Measurements from ENCODE around the gene GRPEL2.

DNA sequence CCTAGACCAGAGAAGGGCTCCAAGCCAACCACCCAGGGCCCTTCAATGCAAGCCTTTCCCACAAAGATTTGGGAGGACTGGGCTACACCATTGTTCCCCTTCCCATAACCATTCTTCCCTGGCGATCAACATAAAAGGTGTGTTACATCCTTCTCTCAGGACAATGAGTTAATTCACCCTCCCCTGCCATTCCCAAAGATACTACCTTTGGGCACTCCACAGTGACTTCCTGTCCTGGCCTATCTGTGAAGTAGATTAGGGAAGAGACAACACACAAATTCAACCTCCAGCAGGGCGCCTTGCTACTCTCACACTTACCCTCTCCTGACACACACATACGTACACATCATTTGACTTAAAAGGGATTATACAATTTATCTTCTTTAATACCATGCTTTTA, 57.0 kb downstream of the GRPEL2 start:
- TF ChIP-seq, protein P1, sequence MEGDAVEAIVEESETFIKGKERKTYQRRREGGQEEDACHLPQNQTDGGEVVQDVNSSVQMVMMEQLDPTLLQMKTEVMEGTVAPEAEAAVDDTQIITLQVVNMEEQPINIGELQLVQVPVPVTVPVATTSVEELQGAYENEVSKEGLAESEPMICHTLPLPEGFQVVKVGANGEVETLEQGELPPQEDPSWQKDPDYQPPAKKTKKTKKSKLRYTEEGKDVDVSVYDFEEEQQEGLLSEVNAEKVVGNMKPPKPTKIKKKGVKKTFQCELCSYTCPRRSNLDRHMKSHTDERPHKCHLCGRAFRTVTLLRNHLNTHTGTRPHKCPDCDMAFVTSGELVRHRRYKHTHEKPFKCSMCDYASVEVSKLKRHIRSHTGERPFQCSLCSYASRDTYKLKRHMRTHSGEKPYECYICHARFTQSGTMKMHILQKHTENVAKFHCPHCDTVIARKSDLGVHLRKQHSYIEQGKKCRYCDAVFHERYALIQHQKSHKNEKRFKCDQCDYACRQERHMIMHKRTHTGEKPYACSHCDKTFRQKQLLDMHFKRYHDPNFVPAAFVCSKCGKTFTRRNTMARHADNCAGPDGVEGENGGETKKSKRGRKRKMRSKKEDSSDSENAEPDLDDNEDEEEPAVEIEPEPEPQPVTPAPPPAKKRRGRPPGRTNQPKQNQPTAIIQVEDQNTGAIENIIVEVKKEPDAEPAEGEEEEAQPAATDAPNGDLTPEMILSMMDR (IDR thresholded peaks at IDR 0.05): no peak
- TF ChIP-seq POLR2AphosphoS5 (IDR thresholded peaks at IDR 0.05) (no peak), EP300 (IDR thresholded peaks at IDR 0.05) (no peak)

Measured in sigmoid colon (tissue), 4 donors.